HG02970 (cell line): Measurements from ENCODE around the gene HARS1.
"Not testable (repeated sequence)": the region's sequence is repeated elsewhere in the genome, so short reads cannot be mapped to it uniquely, and the experiment has no call there.

Experiments used
- ATAC-seq: cut with Tn5 transposase; IDR thresholded peaks from one replicate; pipeline ENCODE4 v1.9.1; 2021; ENCODE audit warnings: mild to moderate bottlenecking, moderate library complexity, moderate number of reproducible peaks; ENCODE audit not compliant: unreplicated experiment, low FRiP score

Gene HARS1

GRCh38 chr5:140677947-140678346, 13.2 kb downstream of the HARS1 start:
- no peak for ATAC-seq

GRCh38 chr5:140674629-140675028, 16.5 kb downstream of the HARS1 start:
- no peak for ATAC-seq

- no peak for ATAC-seq
These were observed 17.0 kb downstream of the HARS1 start for GRCh38 chr5:140674211-140674610.

- no peak for ATAC-seq
These were observed 17.8 kb downstream of the HARS1 start, which contains the start of gene DND1 for GRCh38 chr5:140673187-140673976. DND1 (minus strand) TSS chr5:140673576; CDS start chr5:140673542, 34 bp downstream.

GRCh38 chr5:140672455-140673186, 18.5 kb downstream of the HARS1 start:
- no peak for ATAC-seq

GRCh38 chr5:140671472-140672125, 19.6 kb downstream of the HARS1 start:
- no peak for ATAC-seq

GRCh38 chr5:140671035-140671434, 20.1 kb downstream of the HARS1 start:
- not testable (repeated sequence) for ATAC-seq

GRCh38 chr5:140664359-140665119, 26.6 kb downstream of the HARS1 start, which contains the start of gene WDR55:
WDR55 (plus strand) TSS chr5:140664904; CDS start chr5:140664913, 9 bp downstream.
- ATAC-seq = peak; percentile 94

GRCh38 chr5:140664030-140664358, 27.2 kb downstream of the HARS1 start:
- ATAC-seq = no peak

- ATAC-seq = not testable (repeated sequence)
These were observed 30.8 kb downstream of the HARS1 start for GRCh38 chr5:140660371-140660770.

- no peak for ATAC-seq
These were observed 32.3 kb downstream of the HARS1 start for GRCh38 chr5:140658870-140659269.

- no peak for ATAC-seq
These were observed 44.1 kb downstream of the HARS1 start for GRCh38 chr5:140647042-140647419.

GRCh38 chr5:140642718-140643117, 48.5 kb downstream of the HARS1 start:
- ATAC-seq = no peak

GRCh38 chr5:140641716-140642115, 49.5 kb downstream of the HARS1 start:
- no peak for ATAC-seq

GRCh38 chr5:140639148-140639981, 51.8 kb downstream of the HARS1 start, which contains the start of gene TMCO6:
TMCO6 (plus strand) TSS chr5:140639451; CDS start chr5:140639528, 77 bp downstream.
- peak; percentile 91 for ATAC-seq

GRCh38 chr5:140638898-140639147, 52.3 kb downstream of the HARS1 start:
- ATAC-seq = not testable (repeated sequence)

- ATAC-seq = no peak
These were observed 53.6 kb downstream of the HARS1 start for GRCh38 chr5:140637371-140638100.

- no peak for ATAC-seq
These were observed 55.6 kb downstream of the HARS1 start for GRCh38 chr5:140635291-140636257.
